Keratinocyte (primary cell): ENCODE data around the gene CHCHD6. TPM values are rescaled to one million over a fixed set of nuclear protein-coding genes. Genes with fewer than 3 reads are reported as not detected.

Source experiments
- DNase-seq: peaks from one replicate; pipeline ENCODE4 v3.0.0-alpha.2; 2011; ENCODE audit warnings: low read depth, missing footprints, low spot score
- FAIRE-seq: peaks from 2 replicates; lab custom pipeline; 2011; peaks lifted over from hg19 to GRCh38; lab: Jason Lieb, UNC
- H2AFZ ChIP-seq: 2 replicates; pipeline ENCODE4 v1.6.0; 2012; ENCODE audit warnings: low read length, control low read depth, inconsistent platforms; ENCODE audit not compliant: control insufficient read depth
- H3K27ac ChIP-seq: 2 replicates; pipeline ENCODE4 v1.5.1; 2011; ENCODE audit warnings: low read length; ENCODE audit not compliant: control insufficient read depth, insufficient read depth
- H3K27me3 ChIP-seq: 3 replicates; pipeline ENCODE4 v1.6.0; 2011; ENCODE audit warnings: low read length; ENCODE audit not compliant: control insufficient read depth, insufficient read depth; ENCODE audit errors: extremely low read depth
- H3K36me3 ChIP-seq, 2 experiments: 2 replicates in 1 of 2; 3 replicates in 1 of 2; pipeline ENCODE4 v1.5.1; 2011; ENCODE audit warnings: low read length in 2 of 2, mild to moderate bottlenecking in 1 of 2; ENCODE audit not compliant: control insufficient read depth in 2 of 2, insufficient read depth in 2 of 2; ENCODE audit errors: extremely low read depth in 1 of 2
- H3K4me1 ChIP-seq: 3 replicates; pipeline ENCODE4 v1.5.1; 2011; ENCODE audit warnings: low read length; ENCODE audit not compliant: control insufficient read depth, insufficient read depth; ENCODE audit errors: extremely low read depth
- H3K4me2 ChIP-seq: 3 replicates; pipeline ENCODE4 v1.6.0; 2011; ENCODE audit warnings: low read depth, low read length; ENCODE audit not compliant: control insufficient read depth, insufficient read depth; ENCODE audit errors: extremely low read depth
- H3K4me3 ChIP-seq, 3 experiments: fragments of 200-600 bp in 1 of 3; sonication (generic) in 1 of 3; 2 replicates in 2 of 3; 3 replicates in 1 of 3; pipeline ENCODE4 v1.5.1; 2011 to 2016; ENCODE audit warnings: low read length in 3 of 3, mild to moderate bottlenecking in 3 of 3, control low read depth in 2 of 3, inconsistent platforms in 1 of 3, low read depth in 1 of 3, mixed read lengths in 1 of 3, mixed run types in 1 of 3, moderate library complexity in 1 of 3; ENCODE audit not compliant: control insufficient read depth in 2 of 3, insufficient read depth in 2 of 3; ENCODE audit errors: extremely low read depth in 1 of 3
- H3K79me2 ChIP-seq: 2 replicates; pipeline ENCODE4 v1.6.0; 2012; ENCODE audit warnings: low read length; ENCODE audit not compliant: control insufficient read depth, insufficient read depth
- H3K9ac ChIP-seq: 3 replicates; pipeline ENCODE4 v1.6.0; 2011; ENCODE audit warnings: low read length; ENCODE audit not compliant: control insufficient read depth, insufficient read depth; ENCODE audit errors: extremely low read depth
- H3K9me1 ChIP-seq: 3 replicates; pipeline ENCODE4 v1.6.0; 2011; ENCODE audit warnings: low read length; ENCODE audit not compliant: control insufficient read depth, insufficient read depth; ENCODE audit errors: extremely low read depth
- H3K9me3 ChIP-seq: 2 replicates; pipeline ENCODE4 v1.5.1; 2012; ENCODE audit warnings: low read depth, low read length; ENCODE audit not compliant: control insufficient read depth
- H4K20me1 ChIP-seq: 3 replicates; pipeline ENCODE4 v1.6.0; 2011; ENCODE audit warnings: low read length; ENCODE audit not compliant: control insufficient read depth, insufficient read depth; ENCODE audit errors: extremely low read depth
- CTCF ChIP-seq, 3 experiments: IDR thresholded peaks in 1 of 3; conservative IDR thresholded peaks in 1 of 3; optimal IDR thresholded peaks in 1 of 3; 2 replicates in 2 of 3; 3 replicates in 1 of 3; pipeline versions ENCODE3 to v1.5.1; 2011; ENCODE audit warnings: low read length in 3 of 3, mild to moderate bottlenecking in 3 of 3, moderate library complexity in 2 of 3, control low read depth in 1 of 3, inconsistent platforms in 1 of 3; ENCODE audit not compliant: insufficient read depth in 2 of 3; ENCODE audit errors: extremely low read depth in 1 of 3
- EZH2 ChIP-seq: IDR thresholded peaks from one replicate; pipeline ENCODE4 v1.6.1; 2012; ENCODE audit warnings: inconsistent platforms, mild to moderate bottlenecking, low read length, moderate library complexity
- dilution Hi-C: fragments of 300-500 bp; cut with MboI; formaldehyde crosslinking; loops from one replicate; pipeline ENCODE4 v1.7.0; 2020; ENCODE audit warnings: low sequenced_read_pairs; ENCODE audit not compliant: extremely low pct_ligation_motif_present
- polyA plus RNA-seq, 5 experiments: library from polyadenylated mRNA; depleted of rRNA in 3 of 5; stranded (reverse) in 3 of 5; stranded (forward) in 1 of 5; unstranded in 1 of 5; fragments of >200 nt; gene quantifications; 1 replicate in 1 of 5; 2 replicates in 3 of 5; 3 replicates in 1 of 5; pipeline versions ENCODE4 v1.2.1 to v1.2.3, GENCODE V29; 2011 to 2012; ENCODE audit warnings: missing spikeins in 2 of 5, low read depth in 1 of 5, low replicate concordance in 1 of 5

CHCHD6 gene
- polyA plus RNA-seq, 1 donor (not counting 4 experiments of a cell fraction or from before 2014, with no cell fraction given) = 21.7 TPM

GRCh38 chr3:126971891-126972351, 267.9 kb downstream of the CHCHD6 start:
- no peak overlapping the region for H3K9ac ChIP-seq
- no peaks in the 10 kb centered on the region for H3K4me1 ChIP-seq
- TF ChIP-seq CTCF (optimal IDR thresholded peaks at IDR 0.05 in 1 of 3, IDR thresholded peaks at IDR 0.05 in 1 of 3, conservative IDR thresholded peaks at IDR 0.05 in 1 of 3; ENCODE audit: extremely low read depth in 1 of 3, insufficient read depth in 2 of 3, low read length in 3 of 3) (no peak), EZH2 (no peak)
- no peaks in the 10 kb centered on the region for H3K27me3 ChIP-seq
- no peaks in the 10 kb centered on the region for H3K9me1 ChIP-seq
- H3K79me2 ChIP-seq = no peaks in the 10 kb centered on the region
- no peak overlapping the region for H3K4me2 ChIP-seq
- H2AFZ ChIP-seq = no peak overlapping the region
- no peaks in the 10 kb centered on the region for H4K20me1 ChIP-seq
- H3K27ac ChIP-seq = no peak overlapping the region
- dilution Hi-C loops = no loop called here
- DNase-seq (no peak), FAIRE-seq (no peak)
- H3K36me3 ChIP-seq = no peaks in the 10 kb centered on the region
- H3K9me3 ChIP-seq = peaks cover 5% of the 10 kb centered on the region
- no peak overlapping the region for H3K4me3 ChIP-seq

GRCh38 chr3:126972866-126973265, 268.8 kb downstream of the CHCHD6 start:
- no peaks in the 10 kb centered on the region for H3K9me1 ChIP-seq
- TF ChIP-seq CTCF (optimal IDR thresholded peaks at IDR 0.05 in 1 of 3, IDR thresholded peaks at IDR 0.05 in 1 of 3, conservative IDR thresholded peaks at IDR 0.05 in 1 of 3; ENCODE audit: extremely low read depth in 1 of 3, insufficient read depth in 2 of 3, low read length in 3 of 3) (no peak), EZH2 (no peak)
- no peak overlapping the region for H3K27ac ChIP-seq
- no peaks in the 10 kb centered on the region for H3K36me3 ChIP-seq
- FAIRE-seq (no peak), DNase-seq (no peak)
- no peaks in the 10 kb centered on the region for H3K4me1 ChIP-seq
- no peaks in the 10 kb centered on the region for H4K20me1 ChIP-seq
- H3K9ac ChIP-seq = no peak overlapping the region
- H2AFZ ChIP-seq = no peak overlapping the region
- H3K79me2 ChIP-seq = no peaks in the 10 kb centered on the region
- dilution Hi-C loops = no loop called here
- no peaks in the 10 kb centered on the region for H3K27me3 ChIP-seq
- H3K9me3 ChIP-seq = peaks cover 5% of the 10 kb centered on the region
- H3K4me2 ChIP-seq = no peak overlapping the region
- no peak overlapping the region for H3K4me3 ChIP-seq
